OCI-LY7 (cell line): Measurements from ENCODE around the gene MLX.

ENCODE experiments used
- EZH2phosphoT487 ChIP-seq: fragments of 200-600 bp; sonication (generic); IDR thresholded peaks from 2 replicates; pipeline ENCODE4 v1.6.1; 2018; ENCODE audit warnings: low read depth, borderline replicate concordance, mild to moderate bottlenecking, mixed run types, antibody characterized with exemption, low read length, moderate library complexity, mixed read lengths
- TF ChIP-seq, protein P1 (sequence below): fragments of 200-600 bp; sonication (generic); conservative IDR thresholded peaks from 2 replicates; pipeline ENCODE4 v1.5.1; 2014; ENCODE audit warnings: mild to moderate bottlenecking, antibody characterized with exemption, low read length, moderate library complexity, mixed read lengths

DNA sequence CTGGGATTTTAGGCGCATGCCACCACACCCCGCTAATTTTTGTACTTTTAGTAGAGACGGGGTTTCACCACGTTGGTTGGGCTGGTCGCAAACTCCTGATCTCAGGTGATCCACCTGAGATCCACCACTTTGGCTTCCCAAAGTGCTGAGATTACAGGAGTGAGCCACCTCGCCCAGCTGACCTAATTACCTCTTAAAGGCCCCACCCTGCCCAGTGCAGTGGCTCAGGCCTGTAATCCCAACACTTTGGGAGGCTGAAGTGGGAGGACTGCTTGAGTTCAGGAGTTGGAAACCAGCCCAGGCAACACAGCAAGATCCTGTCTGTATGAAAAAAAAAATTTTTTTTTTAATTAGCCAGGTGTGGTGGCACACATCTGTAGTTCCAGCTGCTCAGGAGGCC, 7.8 kb upstream of the MLX start:
- TF ChIP-seq, protein P1, sequence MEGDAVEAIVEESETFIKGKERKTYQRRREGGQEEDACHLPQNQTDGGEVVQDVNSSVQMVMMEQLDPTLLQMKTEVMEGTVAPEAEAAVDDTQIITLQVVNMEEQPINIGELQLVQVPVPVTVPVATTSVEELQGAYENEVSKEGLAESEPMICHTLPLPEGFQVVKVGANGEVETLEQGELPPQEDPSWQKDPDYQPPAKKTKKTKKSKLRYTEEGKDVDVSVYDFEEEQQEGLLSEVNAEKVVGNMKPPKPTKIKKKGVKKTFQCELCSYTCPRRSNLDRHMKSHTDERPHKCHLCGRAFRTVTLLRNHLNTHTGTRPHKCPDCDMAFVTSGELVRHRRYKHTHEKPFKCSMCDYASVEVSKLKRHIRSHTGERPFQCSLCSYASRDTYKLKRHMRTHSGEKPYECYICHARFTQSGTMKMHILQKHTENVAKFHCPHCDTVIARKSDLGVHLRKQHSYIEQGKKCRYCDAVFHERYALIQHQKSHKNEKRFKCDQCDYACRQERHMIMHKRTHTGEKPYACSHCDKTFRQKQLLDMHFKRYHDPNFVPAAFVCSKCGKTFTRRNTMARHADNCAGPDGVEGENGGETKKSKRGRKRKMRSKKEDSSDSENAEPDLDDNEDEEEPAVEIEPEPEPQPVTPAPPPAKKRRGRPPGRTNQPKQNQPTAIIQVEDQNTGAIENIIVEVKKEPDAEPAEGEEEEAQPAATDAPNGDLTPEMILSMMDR: no peak
- no peak for TF ChIP-seq EZH2phosphoT487
